ENCODE results near the gene SCUBE1.

DNA sequence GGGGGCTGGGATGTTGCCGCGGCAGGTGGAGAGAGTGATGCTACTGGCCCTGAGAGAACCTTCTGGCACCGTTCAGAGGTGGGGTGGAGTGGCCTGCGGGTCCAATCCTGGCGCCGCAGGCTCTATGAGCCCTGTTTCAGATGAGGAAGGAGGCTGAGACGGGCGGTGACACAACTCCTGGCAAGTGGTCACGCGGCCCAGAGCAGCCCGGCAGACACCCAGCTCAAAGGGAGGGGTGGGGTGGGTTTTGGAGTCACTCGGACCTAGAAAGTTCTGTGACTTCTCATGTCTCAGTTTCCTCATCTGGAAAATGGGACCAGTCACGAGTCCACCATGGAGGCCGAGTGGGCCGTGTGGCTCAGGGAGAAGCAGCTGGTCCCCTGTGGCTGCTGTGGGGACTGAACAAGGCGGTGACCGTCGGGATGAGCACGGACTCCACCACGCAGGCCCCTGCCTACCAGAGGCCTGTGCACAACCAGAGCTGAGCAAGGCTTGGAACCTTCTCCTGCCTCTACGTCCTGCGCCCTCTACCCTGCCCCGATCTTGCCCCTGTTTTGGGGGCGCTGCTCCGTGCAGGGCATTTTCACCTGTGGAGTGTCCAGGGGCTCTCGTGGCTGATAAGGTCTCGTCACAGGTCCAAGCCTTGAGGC is 188.2 kb downstream of the SCUBE1 start:
- TF ChIP-seq, protein P1, sequence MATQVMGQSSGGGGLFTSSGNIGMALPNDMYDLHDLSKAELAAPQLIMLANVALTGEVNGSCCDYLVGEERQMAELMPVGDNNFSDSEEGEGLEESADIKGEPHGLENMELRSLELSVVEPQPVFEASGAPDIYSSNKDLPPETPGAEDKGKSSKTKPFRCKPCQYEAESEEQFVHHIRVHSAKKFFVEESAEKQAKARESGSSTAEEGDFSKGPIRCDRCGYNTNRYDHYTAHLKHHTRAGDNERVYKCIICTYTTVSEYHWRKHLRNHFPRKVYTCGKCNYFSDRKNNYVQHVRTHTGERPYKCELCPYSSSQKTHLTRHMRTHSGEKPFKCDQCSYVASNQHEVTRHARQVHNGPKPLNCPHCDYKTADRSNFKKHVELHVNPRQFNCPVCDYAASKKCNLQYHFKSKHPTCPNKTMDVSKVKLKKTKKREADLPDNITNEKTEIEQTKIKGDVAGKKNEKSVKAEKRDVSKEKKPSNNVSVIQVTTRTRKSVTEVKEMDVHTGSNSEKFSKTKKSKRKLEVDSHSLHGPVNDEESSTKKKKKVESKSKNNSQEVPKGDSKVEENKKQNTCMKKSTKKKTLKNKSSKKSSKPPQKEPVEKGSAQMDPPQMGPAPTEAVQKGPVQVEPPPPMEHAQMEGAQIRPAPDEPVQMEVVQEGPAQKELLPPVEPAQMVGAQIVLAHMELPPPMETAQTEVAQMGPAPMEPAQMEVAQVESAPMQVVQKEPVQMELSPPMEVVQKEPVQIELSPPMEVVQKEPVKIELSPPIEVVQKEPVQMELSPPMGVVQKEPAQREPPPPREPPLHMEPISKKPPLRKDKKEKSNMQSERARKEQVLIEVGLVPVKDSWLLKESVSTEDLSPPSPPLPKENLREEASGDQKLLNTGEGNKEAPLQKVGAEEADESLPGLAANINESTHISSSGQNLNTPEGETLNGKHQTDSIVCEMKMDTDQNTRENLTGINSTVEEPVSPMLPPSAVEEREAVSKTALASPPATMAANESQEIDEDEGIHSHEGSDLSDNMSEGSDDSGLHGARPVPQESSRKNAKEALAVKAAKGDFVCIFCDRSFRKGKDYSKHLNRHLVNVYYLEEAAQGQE (IDR thresholded peaks at IDR 0.05; ENCODE audit: low read depth, low read length): no peak
- no peak for TF ChIP-seq RAD21 (IDR thresholded peaks at IDR 0.05; ENCODE audit: low read length)
- no peak for TF ChIP-seq NRF1 (IDR thresholded peaks at IDR 0.05; ENCODE audit: low read depth, low read length)
- no peak for TF ChIP-seq YY1 (IDR thresholded peaks at IDR 0.05; ENCODE audit: low read depth)
- TF ChIP-seq FOSL2 (IDR thresholded peaks at IDR 0.05; ENCODE audit: borderline replicate concordance, low read depth): no peak
- TF ChIP-seq, protein P2, sequence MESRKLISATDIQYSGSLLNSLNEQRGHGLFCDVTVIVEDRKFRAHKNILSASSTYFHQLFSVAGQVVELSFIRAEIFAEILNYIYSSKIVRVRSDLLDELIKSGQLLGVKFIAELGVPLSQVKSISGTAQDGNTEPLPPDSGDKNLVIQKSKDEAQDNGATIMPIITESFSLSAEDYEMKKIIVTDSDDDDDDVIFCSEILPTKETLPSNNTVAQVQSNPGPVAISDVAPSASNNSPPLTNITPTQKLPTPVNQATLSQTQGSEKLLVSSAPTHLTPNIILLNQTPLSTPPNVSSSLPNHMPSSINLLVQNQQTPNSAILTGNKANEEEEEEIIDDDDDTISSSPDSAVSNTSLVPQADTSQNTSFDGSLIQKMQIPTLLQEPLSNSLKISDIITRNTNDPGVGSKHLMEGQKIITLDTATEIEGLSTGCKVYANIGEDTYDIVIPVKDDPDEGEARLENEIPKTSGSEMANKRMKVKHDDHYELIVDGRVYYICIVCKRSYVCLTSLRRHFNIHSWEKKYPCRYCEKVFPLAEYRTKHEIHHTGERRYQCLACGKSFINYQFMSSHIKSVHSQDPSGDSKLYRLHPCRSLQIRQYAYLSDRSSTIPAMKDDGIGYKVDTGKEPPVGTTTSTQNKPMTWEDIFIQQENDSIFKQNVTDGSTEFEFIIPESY (IDR thresholded peaks at IDR 0.05; ENCODE audit: borderline replicate concordance, low read depth): no peak
- TF ChIP-seq, protein P3, sequence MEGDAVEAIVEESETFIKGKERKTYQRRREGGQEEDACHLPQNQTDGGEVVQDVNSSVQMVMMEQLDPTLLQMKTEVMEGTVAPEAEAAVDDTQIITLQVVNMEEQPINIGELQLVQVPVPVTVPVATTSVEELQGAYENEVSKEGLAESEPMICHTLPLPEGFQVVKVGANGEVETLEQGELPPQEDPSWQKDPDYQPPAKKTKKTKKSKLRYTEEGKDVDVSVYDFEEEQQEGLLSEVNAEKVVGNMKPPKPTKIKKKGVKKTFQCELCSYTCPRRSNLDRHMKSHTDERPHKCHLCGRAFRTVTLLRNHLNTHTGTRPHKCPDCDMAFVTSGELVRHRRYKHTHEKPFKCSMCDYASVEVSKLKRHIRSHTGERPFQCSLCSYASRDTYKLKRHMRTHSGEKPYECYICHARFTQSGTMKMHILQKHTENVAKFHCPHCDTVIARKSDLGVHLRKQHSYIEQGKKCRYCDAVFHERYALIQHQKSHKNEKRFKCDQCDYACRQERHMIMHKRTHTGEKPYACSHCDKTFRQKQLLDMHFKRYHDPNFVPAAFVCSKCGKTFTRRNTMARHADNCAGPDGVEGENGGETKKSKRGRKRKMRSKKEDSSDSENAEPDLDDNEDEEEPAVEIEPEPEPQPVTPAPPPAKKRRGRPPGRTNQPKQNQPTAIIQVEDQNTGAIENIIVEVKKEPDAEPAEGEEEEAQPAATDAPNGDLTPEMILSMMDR (IDR thresholded peaks at IDR 0.05): no peak
- TF ChIP-seq TAF1 (IDR thresholded peaks at IDR 0.05; ENCODE audit: borderline replicate concordance, low read depth, low read length): no peak
- TF ChIP-seq EZH2phosphoT487 (IDR thresholded peaks at IDR 0.05; ENCODE audit: borderline replicate concordance, low read depth): no peak
- no peak for TF ChIP-seq ELF1 (IDR thresholded peaks at IDR 0.05)
- no peak for TF ChIP-seq SIN3A (IDR thresholded peaks at IDR 0.05; ENCODE audit: borderline replicate concordance, low read depth, low read length)
- TF ChIP-seq, protein P4, sequence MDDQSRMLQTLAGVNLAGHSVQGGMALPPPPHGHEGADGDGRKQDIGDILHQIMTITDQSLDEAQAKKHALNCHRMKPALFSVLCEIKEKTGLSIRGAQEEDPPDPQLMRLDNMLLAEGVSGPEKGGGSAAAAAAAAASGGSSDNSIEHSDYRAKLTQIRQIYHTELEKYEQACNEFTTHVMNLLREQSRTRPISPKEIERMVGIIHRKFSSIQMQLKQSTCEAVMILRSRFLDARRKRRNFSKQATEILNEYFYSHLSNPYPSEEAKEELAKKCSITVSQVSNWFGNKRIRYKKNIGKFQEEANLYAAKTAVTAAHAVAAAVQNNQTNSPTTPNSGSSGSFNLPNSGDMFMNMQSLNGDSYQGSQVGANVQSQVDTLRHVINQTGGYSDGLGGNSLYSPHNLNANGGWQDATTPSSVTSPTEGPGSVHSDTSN (IDR thresholded peaks at IDR 0.05): no peak
- TF ChIP-seq JUND (IDR thresholded peaks at IDR 0.05): no peak
- TF ChIP-seq RFX5 (IDR thresholded peaks at IDR 0.05; ENCODE audit: low read length): no peak

All from SK-N-SH (cell line).